ENCODE data around the gene ALK. TPM values are rescaled to one million over a fixed set of nuclear protein-coding genes. Genes with fewer than 3 reads are reported as not detected.
A peak's percentile ranks its signal among the peaks of the same experiment; 100 is the strongest.

Gene ALK
- total RNA-seq, 1 donor: under 0.01 TPM

- DNase-seq (ENCODE audit: low read depth in 2 of 3, low spot score in 2 of 3): no peak
These were observed 648.2 kb downstream of the ALK start for GRCh38 chr2:29273004-29273684.

- no peak for DNase-seq (ENCODE audit: low read depth in 2 of 3, low spot score in 2 of 3)
These were observed 649.1 kb downstream of the ALK start for GRCh38 chr2:29272311-29272710.

- no peak for DNase-seq (ENCODE audit: low read depth in 2 of 3, low spot score in 2 of 3)
These were observed 650.7 kb downstream of the ALK start for GRCh38 chr2:29270701-29271121.

DNA sequence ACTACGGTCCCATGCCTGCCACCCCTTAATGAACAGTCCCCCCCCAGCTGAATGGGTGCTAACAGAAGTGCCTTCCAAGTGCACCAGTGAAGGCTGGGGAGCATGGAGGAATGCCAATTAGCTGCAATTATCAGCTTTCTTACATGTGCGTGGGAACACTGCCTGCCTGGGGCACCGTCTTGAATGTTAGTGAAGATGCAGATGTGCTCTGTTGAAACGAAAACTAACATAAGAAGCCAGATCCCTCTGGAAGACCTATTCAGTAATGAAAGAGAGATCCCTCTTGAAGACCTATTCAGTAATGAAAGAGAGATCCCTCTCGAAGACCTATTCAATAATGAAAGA is 651.6 kb downstream of the ALK start:
- no peak for DNase-seq (ENCODE audit: low read depth in 2 of 3, low spot score in 2 of 3)

GRCh38 chr2:29269095-29269764 is 652.2 kb downstream of the ALK start:
- DNase-seq (ENCODE audit: low read depth in 2 of 3, low spot score in 2 of 3): no peak

DNA sequence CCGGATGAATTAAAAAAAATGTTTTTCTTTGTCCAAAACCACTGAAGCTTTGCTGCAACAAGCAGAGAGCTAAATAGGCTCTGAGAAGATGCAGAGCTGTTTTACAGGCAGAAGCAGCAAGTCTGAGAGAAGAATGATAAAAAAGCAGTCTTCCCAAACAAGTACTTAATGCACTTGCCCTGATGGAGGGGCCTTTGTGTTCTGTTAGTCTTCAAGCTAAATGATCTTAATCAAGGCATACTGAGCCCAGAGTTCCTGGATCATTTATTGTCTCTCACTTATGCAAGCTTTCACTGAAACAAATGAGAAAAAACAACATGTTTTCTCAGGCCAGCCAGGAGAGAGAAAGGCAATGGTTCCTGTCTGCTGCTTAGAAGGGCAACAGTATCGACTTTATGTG is 653.7 kb downstream of the ALK start:
- no peak for DNase-seq (ENCODE audit: low read depth in 2 of 3, low spot score in 2 of 3)

- no peak for DNase-seq (ENCODE audit: low read depth in 2 of 3, low spot score in 2 of 3)
These were observed 657.5 kb downstream of the ALK start for GRCh38 chr2:29263886-29264285.

DNA sequence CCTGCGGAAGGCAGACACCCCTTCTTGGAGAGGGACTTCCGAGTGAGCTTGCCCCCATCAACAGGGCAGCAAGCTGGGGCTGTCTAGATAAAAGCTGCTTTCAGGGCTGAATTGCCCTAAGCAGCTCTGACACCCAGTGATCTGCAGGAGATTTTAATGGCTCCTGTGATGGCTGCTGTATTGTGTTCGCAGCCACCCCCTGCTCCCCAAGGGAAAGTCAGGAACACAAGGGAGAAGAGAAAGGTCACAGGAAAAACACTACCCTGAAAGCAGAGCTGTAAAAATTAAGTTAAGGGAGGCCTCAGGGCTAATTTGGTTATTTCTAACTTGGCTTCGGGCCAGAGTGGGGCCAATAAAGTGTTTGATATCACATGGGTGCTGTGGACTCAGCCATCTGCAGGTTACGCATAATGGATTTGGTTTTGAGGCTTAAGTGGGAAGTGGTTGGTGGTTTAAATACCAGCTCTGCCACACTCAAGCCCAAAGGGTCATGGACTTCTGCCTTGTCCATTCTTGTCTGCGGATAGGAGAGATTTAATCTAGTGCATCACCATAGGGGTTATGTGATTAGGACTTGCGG is 658.6 kb downstream of the ALK start:
- no peak for DNase-seq (ENCODE audit: low read depth in 2 of 3, low spot score in 2 of 3)

DNA sequence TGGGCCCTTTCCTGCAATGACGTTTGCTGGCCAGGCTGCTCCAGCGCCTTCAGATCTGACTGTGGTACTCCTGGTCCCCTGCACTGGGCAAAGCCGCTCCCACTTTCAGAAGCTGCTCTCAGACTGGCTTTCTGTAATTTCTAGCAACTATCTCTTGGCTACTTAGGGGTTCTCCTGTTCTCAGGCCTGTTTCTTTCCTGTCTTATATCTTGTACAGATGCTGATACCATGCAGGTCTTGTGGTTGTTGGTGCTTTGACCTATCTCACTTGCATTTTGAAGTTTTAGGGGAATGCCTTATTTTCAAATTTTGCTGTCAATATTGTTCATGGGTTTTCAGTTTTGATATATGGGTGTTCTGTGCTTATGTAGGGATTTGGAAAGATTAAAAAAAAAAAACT is 660.4 kb downstream of the ALK start:
- no peak for DNase-seq (ENCODE audit: low read depth in 2 of 3, low spot score in 2 of 3)

- DNase-seq (ENCODE audit: low read depth in 2 of 3, low spot score in 2 of 3): no peak
These were observed 661.1 kb downstream of the ALK start for GRCh38 chr2:29260142-29260772.

GRCh38 chr2:29259221-29259620 is 662.2 kb downstream of the ALK start:
- no peak for DNase-seq (ENCODE audit: low read depth in 2 of 3, low spot score in 2 of 3)

GRCh38 chr2:29255004-29255403 is 666.4 kb downstream of the ALK start:
- no peak for DNase-seq (ENCODE audit: low read depth in 2 of 3, low spot score in 2 of 3)

DNA sequence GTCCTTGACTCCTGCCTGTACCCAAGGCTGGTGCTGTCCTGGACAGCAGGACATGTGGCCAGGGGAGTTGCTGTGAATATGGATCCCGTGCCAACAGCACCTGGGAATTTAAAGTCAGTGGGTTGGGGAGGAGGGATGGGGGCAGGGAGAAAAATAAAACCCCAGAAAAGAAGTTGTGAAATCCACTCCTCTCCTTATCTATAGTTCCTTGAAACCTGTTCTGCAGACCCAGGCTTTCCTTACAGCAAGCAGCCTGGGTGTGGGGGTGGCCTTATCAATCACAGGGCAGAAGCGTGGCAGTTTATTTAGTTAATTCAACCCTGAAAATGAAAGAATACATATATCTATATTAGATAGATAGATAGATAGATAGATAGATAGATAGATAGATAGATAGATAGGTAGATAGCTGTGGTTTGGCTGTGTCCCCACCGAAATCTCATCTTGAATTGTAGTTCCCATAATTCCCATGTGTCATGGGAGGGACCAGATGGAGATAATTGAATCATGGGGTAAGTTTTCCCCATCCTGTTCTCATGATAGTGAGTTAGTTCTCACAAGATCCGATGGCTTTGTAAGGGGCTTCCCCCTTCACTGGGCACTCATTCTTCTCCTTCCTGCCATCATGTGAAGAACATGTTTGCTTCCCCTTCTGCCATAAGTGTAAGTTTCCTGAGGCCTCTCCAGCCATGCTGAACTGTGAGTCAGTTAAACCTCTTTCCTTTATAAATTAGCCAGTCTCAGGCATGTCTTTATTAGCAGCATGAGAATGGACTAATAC is 667.7 kb downstream of the ALK start:
- DNase-seq (ENCODE audit: low read depth in 2 of 3, low spot score in 2 of 3): peak in 1 of 3 donors; percentile 8

DNA sequence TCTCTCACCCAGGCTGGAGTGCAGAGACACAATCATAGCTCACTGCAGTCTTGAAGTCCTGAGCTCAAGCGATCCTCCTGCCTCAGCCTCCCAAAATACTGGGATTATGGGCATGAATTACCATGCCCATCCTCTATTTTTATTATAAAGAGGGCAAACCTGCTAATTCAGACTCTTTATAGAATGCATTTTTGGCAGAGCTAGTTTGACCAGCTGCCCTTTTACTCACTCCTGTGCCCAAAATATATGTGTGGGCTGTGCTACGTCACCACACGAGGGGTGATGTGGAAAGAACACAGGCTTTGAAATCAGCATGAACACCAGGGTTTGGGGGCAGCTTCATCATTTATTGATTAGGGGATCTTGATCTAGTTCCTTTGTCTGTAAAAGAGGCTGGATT is 668.4 kb downstream of the ALK start:
- no peak for DNase-seq (ENCODE audit: low read depth in 2 of 3, low spot score in 2 of 3)

- no peak for DNase-seq (ENCODE audit: low read depth in 2 of 3, low spot score in 2 of 3)
These were observed 670.0 kb downstream of the ALK start for GRCh38 chr2:29251406-29251805.

DNA sequence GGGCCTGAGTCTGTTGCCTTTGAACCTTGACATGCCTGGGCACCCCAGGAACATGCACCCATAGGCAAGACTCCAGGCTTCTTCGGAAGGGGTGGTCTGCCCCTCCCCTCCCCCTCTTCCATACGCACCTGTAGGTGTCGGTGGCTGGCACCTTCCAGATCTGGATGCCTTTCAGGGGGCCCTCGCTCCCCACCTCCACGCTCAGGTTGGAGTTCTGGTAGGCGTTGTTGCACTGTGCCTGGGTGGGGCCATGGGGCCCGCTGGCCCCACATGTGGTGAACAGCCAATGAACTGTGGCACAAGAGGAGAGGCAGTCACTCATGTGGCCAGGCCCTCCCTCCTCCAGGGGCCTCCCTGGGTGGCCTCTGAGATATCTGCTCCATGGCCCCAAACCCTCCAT is 670.4 kb downstream of the ALK start:
- no peak for DNase-seq (ENCODE audit: low read depth in 2 of 3, low spot score in 2 of 3)

- DNase-seq (ENCODE audit: low read depth in 2 of 3, low spot score in 2 of 3): no peak
These were observed 671.6 kb downstream of the ALK start for GRCh38 chr2:29249666-29250253.

GRCh38 chr2:29247336-29247914 is 674.0 kb downstream of the ALK start:
- no peak for DNase-seq (ENCODE audit: low read depth in 2 of 3, low spot score in 2 of 3)

DNA sequence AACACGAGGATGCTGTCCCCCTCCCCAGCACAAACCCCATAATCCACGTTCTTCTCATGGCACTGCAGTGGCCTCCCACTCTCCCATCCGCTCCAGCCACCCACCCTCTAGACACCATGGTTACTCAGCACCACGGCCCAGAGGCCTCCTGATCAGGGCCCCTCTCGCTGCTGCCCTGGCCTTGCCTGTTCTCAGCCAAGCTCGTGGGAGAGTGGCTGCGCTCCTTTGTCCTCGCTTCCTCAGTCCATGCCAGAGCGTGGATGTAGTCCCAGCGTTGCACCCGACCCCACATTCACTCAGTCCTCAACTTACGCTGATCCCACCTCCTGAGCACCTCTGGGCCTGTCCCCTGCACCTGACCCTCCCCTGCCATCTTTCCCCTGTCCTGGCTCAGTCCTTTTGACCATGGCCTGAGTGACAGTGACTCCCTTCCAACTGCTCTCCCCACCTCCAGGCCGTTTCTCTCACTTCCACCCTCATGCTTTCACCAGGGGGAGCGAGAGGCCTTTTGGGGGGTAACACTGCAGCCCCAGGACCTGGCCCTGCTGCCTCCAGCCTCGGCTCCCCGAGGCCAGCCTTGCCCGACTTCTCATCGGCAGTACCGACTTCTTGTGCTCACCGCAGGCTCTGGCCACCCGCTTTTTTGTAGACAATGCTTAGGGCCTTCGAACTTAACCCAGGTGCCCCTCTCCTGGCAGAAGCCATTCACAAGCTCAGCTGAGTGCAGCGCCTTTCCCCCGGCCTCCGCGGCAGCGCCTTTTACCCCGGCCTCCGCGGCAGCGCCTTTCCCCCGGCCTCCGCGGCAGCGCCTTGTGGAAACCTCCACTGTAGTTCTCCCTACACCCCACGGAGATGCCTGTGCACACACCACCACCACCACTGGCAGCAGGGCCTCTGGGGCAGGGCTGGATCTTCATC is 674.7 kb downstream of the ALK start:
- no peak for DNase-seq (ENCODE audit: low read depth in 2 of 3, low spot score in 2 of 3)

Data from hematopoietic multipotent progenitor cell (in vitro differentiated cells).